Tracheal epithelial cell (primary cell): ENCODE data around the gene MSX1. TPM values are rescaled to one million over a fixed set of nuclear protein-coding genes. Genes with fewer than 3 reads are reported as not detected.

Experiments used
- total RNA-seq: library from RNA; depleted of rRNA; stranded (reverse); fragments of >200 nt; gene quantifications from 2 replicates; pipeline ENCODE4 v1.2.1, GENCODE V29; 2014

Gene MSX1
- 0.24 TPM in 1 of 2 replicates, not detected in the other for total RNA-seq

DNA sequence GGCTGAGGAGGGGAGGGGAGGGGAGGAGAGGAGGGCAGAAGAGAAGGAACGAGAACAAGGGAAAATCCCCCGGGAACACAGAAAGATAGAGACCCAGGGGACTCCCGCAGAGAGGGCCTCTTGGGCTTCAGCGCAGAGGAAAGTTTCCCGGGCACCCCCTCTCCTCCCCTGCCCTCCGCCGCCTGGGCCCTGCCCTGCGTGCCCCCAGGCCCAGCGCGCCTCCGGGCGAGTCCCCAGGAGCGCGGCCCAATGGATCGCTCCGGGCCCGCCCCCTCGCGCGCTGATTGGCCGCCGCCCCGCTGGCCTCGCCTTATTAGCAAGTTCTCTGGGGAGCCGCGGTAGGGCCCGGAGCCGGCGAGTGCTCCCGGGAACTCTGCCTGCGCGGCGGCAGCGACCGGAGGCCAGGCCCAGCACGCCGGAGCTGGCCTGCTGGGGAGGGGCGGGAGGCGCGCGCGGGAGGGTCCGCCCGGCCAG is at the start of gene MSX1:
TSS of gene MSX1 (plus strand) at position 341 of the 474 bp plus-strand sequence. CDS start 235 bp downstream, outside the sequence.

Other genes starting within 250 kb of the MSX1 start
- 0.48 TPM in 1 of 2 replicates, not detected in the other for gene CYTL1, start 159.8 kb downstream of the MSX1 start, total RNA-seq
- 0.43 and 1.9 TPM in 2 replicates for gene STK32B, start 191.8 kb downstream of the MSX1 start, total RNA-seq